ENCODE results near the gene CRLF3. TPM values are rescaled to one million over a fixed set of nuclear protein-coding genes. Genes with fewer than 3 reads are reported as not detected.

The CRLF3 gene
- total RNA-seq, 1 donor from 2014 or later, result 23.8 TPM

- no peak for TF ChIP-seq CTCF (IDR thresholded peaks at IDR 0.05; ENCODE audit: unreplicated experiment)
- Mint-ChIP-seq H3K36me3 (ENCODE audit: low read depth, unreplicated experiment) (peaks cover 2% of the 10 kb centered on the region), H3K27ac (ENCODE audit: unreplicated experiment) (no peak overlapping the region), H3K4me1 (ENCODE audit: unreplicated experiment) (no peaks in the 10 kb centered on the region), H3K9me3 (ENCODE audit: unreplicated experiment) (no peaks in the 10 kb centered on the region), H3K27me3 (ENCODE audit: unreplicated experiment) (no peaks in the 10 kb centered on the region), H3K4me3 (ENCODE audit: unreplicated experiment) (no peak overlapping the region)
- DNase-seq (ENCODE audit: low spot score), result no peak
Measured at GRCh38 chr17:30854146-30854545, 29.7 kb upstream of the CRLF3 start.

GRCh38 chr17:30848021-30848420 lies 23.5 kb upstream of the CRLF3 start:
- no peaks in the 10 kb centered on the region for H3K9me3 Mint-ChIP-seq (ENCODE audit: unreplicated experiment)
- no peak for TF ChIP-seq CTCF (IDR thresholded peaks at IDR 0.05; ENCODE audit: unreplicated experiment)
- no peaks in the 10 kb centered on the region for H3K27me3 Mint-ChIP-seq (ENCODE audit: unreplicated experiment)
- no peak for DNase-seq (ENCODE audit: low spot score)
- H3K4me1 Mint-ChIP-seq (ENCODE audit: unreplicated experiment), result no peaks in the 10 kb centered on the region
- no peak overlapping the region for H3K4me3 Mint-ChIP-seq (ENCODE audit: unreplicated experiment)
- no peak overlapping the region for H3K27ac Mint-ChIP-seq (ENCODE audit: unreplicated experiment)
- H3K36me3 Mint-ChIP-seq (ENCODE audit: low read depth, unreplicated experiment), result peaks cover 5% of the 10 kb centered on the region

- no peak for DNase-seq (ENCODE audit: low spot score)
- TF ChIP-seq CTCF (IDR thresholded peaks at IDR 0.05; ENCODE audit: unreplicated experiment), result no peak
- H3K27me3 Mint-ChIP-seq (ENCODE audit: unreplicated experiment), result no peaks in the 10 kb centered on the region
- H3K27ac Mint-ChIP-seq (ENCODE audit: unreplicated experiment), result no peak overlapping the region
- no peaks in the 10 kb centered on the region for H3K9me3 Mint-ChIP-seq (ENCODE audit: unreplicated experiment)
- H3K4me1 Mint-ChIP-seq (ENCODE audit: unreplicated experiment), result no peaks in the 10 kb centered on the region
- no peak overlapping the region for H3K4me3 Mint-ChIP-seq (ENCODE audit: unreplicated experiment)
- peaks cover 5% of the 10 kb centered on the region for H3K36me3 Mint-ChIP-seq (ENCODE audit: low read depth, unreplicated experiment)
Measured at GRCh38 chr17:30840771-30841170, 16.3 kb upstream of the CRLF3 start.

GRCh38 chr17:30838202-30838807 lies 13.8 kb upstream of the CRLF3 start:
- Mint-ChIP-seq H3K9me3 (ENCODE audit: unreplicated experiment) (no peaks in the 10 kb centered on the region), H3K27me3 (ENCODE audit: unreplicated experiment) (no peaks in the 10 kb centered on the region), H3K36me3 (ENCODE audit: low read depth, unreplicated experiment) (no peaks in the 10 kb centered on the region), H3K4me3 (ENCODE audit: unreplicated experiment) (no peak overlapping the region), H3K27ac (ENCODE audit: unreplicated experiment) (no peak overlapping the region), H3K4me1 (ENCODE audit: unreplicated experiment) (no peaks in the 10 kb centered on the region)
- no peak for TF ChIP-seq CTCF (IDR thresholded peaks at IDR 0.05; ENCODE audit: unreplicated experiment)
- DNase-seq (ENCODE audit: low spot score), result no peak

GRCh38 chr17:30832438-30833124 lies 8.1 kb upstream of the CRLF3 start:
- Mint-ChIP-seq H3K36me3 (ENCODE audit: low read depth, unreplicated experiment) (no peaks in the 10 kb centered on the region), H3K4me1 (ENCODE audit: unreplicated experiment) (peaks cover 23% of the 10 kb centered on the region), H3K27me3 (ENCODE audit: unreplicated experiment) (peaks cover 1% of the 10 kb centered on the region)

More at GRCh38 chr17:30832438-30833124, 8.1 kb upstream of the CRLF3 start:
- H3K9me3 Mint-ChIP-seq (ENCODE audit: unreplicated experiment), result no peaks in the 10 kb centered on the region
- no peak for TF ChIP-seq CTCF (IDR thresholded peaks at IDR 0.05; ENCODE audit: unreplicated experiment)
- H3K27ac Mint-ChIP-seq (ENCODE audit: unreplicated experiment), result peak overlapping the region; percentile 70
- peak overlapping the region; percentile 95 for H3K4me3 Mint-ChIP-seq (ENCODE audit: unreplicated experiment)
- DNase-seq (ENCODE audit: low spot score), result no peak

Data from endothelial cell (in vitro differentiated cells).